Activated CD8-positive, alpha-beta memory T cell treated with anti-CD3 and anti-CD28 coated beads, Interleukin-2, amount 50 U/mL, for 24 hours (primary cell): Measurements from ENCODE around the gene ANO7.

Source experiments
- DNase-seq: peaks from one replicate; pipeline ENCODE4 v3.0.0-alpha.2; 2020; ENCODE audit errors: extremely low read depth

ANO7 gene

GRCh38 chr2:241273210-241274020, 84.9 kb downstream of the ANO7 start:
- DNase-seq: no peak

DNA sequence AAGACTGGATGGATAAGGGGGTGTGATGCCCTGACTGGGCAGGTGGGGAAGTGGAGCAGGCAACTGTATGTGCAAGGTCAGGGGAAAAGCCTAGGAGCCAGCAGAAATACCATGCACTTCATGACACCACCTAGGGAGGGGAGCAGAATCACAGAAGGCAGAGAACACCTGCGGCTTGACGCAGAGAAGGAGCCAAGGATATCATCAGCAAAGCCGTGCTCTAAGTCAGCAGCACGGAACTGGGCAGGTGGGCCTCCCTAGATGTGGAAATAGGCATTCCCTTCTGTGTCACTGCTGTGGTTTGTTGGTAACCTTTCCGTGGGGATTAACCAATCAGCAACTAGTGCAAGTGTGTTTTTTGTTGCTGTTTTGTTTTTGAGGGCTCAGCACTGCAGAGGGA, 85.7 kb downstream of the ANO7 start:
- DNase-seq: no peak
